Measurements from ENCODE around the gene KDM2B.
A peak's percentile ranks its signal among the peaks of the same experiment; 100 is the strongest.

The KDM2B gene

GRCh38 chr12:121562488-121562887 lies 18.3 kb downstream of the KDM2B start:
- Histone ChIP-seq H4K91ac (ENCODE audit: low read length) (no peak overlapping the region), H3K4me3 (ENCODE audit: insufficient read depth in 1 of 2, low read depth in 1 of 2, low read length in 2 of 2) (no peak overlapping the region), H3K27ac (ENCODE audit: low read length, poor library complexity, severe bottlenecking) (no peak overlapping the region), H3K4me1 (ENCODE audit: control insufficient read depth, insufficient read depth, low read depth, low read length) (no peaks in the 10 kb centered on the region), H3K14ac (ENCODE audit: low read length in 2 of 2) (no peak overlapping the region), H2AFZ (ENCODE audit: low read depth, low read length) (no peak overlapping the region), H2BK5ac (ENCODE audit: low read depth, low read length, poor library complexity, severe bottlenecking) (no peak overlapping the region), H3K9me3 (ENCODE audit: control insufficient read depth, low read length) (no peaks in the 10 kb centered on the region), H3K79me1 (replicated peaks; ENCODE audit: low read length, poor library complexity, severe bottlenecking) (no peaks in the 10 kb centered on the region), H3K27me3 (ENCODE audit: control insufficient read depth in 1 of 2, insufficient read depth in 1 of 2, low read length in 2 of 2) (no peaks in the 10 kb centered on the region), H3K9ac (ENCODE audit: low read length) (no peak overlapping the region), H2AK5ac (ENCODE audit: low read length, severe bottlenecking) (no peak overlapping the region), H3K18ac (ENCODE audit: low read depth in 1 of 2, low read length in 2 of 2) (no peak overlapping the region), H3K23ac (ENCODE audit: low read length in 2 of 2) (no peak overlapping the region), H3K4ac (ENCODE audit: low read depth in 1 of 2, low read length in 2 of 2) (no peak overlapping the region), H4K8ac (ENCODE audit: low read length) (no peak overlapping the region), H3K4me2 (ENCODE audit: low read length, poor library complexity, severe bottlenecking) (no peak overlapping the region), H2BK120ac (ENCODE audit: low read depth, low read length) (no peak overlapping the region), H2BK12ac (ENCODE audit: low read length in 2 of 2) (no peak overlapping the region), H3K36me3 (ENCODE audit: control insufficient read depth in 1 of 2, insufficient read depth in 2 of 2, low read depth in 1 of 2, low read length in 2 of 2) (peaks cover 5 to 7% of the 10 kb centered on the region in 2 experiments), H2BK15ac (ENCODE audit: low read depth, poor library complexity, severe bottlenecking) (no peak overlapping the region)
- no peak for DNase-seq
- 93% methylated on average over 1 of the region's 1 CpG for WGBS

DNA sequence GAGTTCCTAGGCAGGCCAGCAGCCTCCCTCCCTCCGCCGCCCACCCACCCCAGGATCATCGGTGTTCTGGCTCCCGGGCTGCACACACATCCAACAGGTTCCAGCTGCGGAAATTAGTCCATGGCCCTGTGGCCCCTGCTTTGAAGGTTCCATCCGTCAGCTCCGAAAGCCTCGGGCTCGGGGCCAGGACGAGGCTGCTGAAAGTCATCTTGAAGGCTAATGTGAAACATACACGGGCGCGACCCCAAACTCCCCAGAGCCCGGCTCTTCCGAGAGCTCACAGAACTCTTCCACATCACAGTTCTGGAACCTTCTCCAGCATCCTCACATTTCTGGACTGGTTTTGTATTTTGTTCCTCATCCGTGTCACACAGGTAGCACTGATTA lies 19.8 kb downstream of the KDM2B start:
- Histone ChIP-seq H3K27ac (ENCODE audit: low read length, poor library complexity, severe bottlenecking) (no peak overlapping the region), H4K8ac (ENCODE audit: low read length) (no peak overlapping the region), H3K9me3 (ENCODE audit: control insufficient read depth, low read length) (no peaks in the 10 kb centered on the region), H3K36me3 (ENCODE audit: control insufficient read depth in 1 of 2, insufficient read depth in 2 of 2, low read depth in 1 of 2, low read length in 2 of 2) (peaks cover 5 to 7% of the 10 kb centered on the region in 2 experiments), H3K9ac (ENCODE audit: low read length) (no peak overlapping the region), H2BK15ac (ENCODE audit: low read depth, poor library complexity, severe bottlenecking) (no peak overlapping the region), H3K4me3 (ENCODE audit: insufficient read depth in 1 of 2, low read depth in 1 of 2, low read length in 2 of 2) (no peak overlapping the region), H2BK120ac (ENCODE audit: low read depth, low read length) (no peak overlapping the region), H2AK5ac (ENCODE audit: low read length, severe bottlenecking) (no peak overlapping the region), H2BK5ac (ENCODE audit: low read depth, low read length, poor library complexity, severe bottlenecking) (no peak overlapping the region), H3K18ac (ENCODE audit: low read depth in 1 of 2, low read length in 2 of 2) (no peak overlapping the region), H3K23ac (ENCODE audit: low read length in 2 of 2) (no peak overlapping the region), H2AFZ (ENCODE audit: low read depth, low read length) (no peak overlapping the region), H3K14ac (ENCODE audit: low read length in 2 of 2) (no peak overlapping the region), H3K27me3 (ENCODE audit: control insufficient read depth in 1 of 2, insufficient read depth in 1 of 2, low read length in 2 of 2) (no peaks in the 10 kb centered on the region), H4K91ac (ENCODE audit: low read length) (no peak overlapping the region), H3K4me1 (ENCODE audit: control insufficient read depth, insufficient read depth, low read depth, low read length) (no peaks in the 10 kb centered on the region), H3K79me1 (replicated peaks; ENCODE audit: low read length, poor library complexity, severe bottlenecking) (no peaks in the 10 kb centered on the region), H2BK12ac (ENCODE audit: low read length in 2 of 2) (no peak overlapping the region), H3K4ac (ENCODE audit: low read depth in 1 of 2, low read length in 2 of 2) (no peak overlapping the region), H3K4me2 (ENCODE audit: low read length, poor library complexity, severe bottlenecking) (no peak overlapping the region)
- 90% methylated on average over 16 of the region's 16 CpGs for WGBS
- no peak for DNase-seq

DNA sequence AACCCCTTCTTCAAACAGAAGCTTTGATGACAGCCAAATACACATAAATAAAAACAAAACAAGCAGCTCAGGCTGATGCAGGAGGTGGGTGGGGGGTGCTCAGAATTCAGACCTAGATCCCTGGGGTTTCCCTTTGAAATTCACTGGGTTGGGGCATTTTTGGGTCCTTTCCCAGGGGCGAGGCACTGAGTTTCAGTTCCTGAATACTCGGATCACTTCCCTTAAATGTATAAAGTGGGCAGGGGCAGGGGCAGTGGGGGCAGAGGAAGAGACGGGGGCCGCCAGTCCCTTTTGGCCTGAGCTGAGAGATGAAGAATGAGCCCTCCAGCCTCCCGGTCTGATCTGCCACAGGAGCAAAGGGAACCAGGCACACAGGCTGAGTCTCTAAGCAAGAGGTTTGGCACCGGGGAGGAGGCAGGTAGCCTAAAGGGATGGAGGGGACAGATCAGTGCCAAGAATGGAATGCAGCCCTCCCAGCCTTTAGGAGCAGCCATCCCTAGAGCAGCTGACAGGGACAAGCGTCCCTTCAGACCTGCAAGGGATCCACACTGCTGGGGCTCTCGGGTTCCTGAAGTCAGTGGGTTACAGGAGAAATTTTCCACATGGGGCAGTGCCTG lies 20.3 kb downstream of the KDM2B start:
- Histone ChIP-seq H3K27ac (ENCODE audit: low read length, poor library complexity, severe bottlenecking) (no peak overlapping the region), H2BK12ac (ENCODE audit: low read length in 2 of 2) (no peak overlapping the region), H3K4me1 (ENCODE audit: control insufficient read depth, insufficient read depth, low read depth, low read length) (no peaks in the 10 kb centered on the region), H2AFZ (ENCODE audit: low read depth, low read length) (no peak overlapping the region), H3K4me3 (ENCODE audit: insufficient read depth in 1 of 2, low read depth in 1 of 2, low read length in 2 of 2) (no peak overlapping the region), H2BK5ac (ENCODE audit: low read depth, low read length, poor library complexity, severe bottlenecking) (no peak overlapping the region), H3K4ac (ENCODE audit: low read depth in 1 of 2, low read length in 2 of 2) (no peak overlapping the region), H3K9ac (ENCODE audit: low read length) (no peak overlapping the region), H3K18ac (ENCODE audit: low read depth in 1 of 2, low read length in 2 of 2) (no peak overlapping the region), H2BK120ac (ENCODE audit: low read depth, low read length) (no peak overlapping the region), H4K8ac (ENCODE audit: low read length) (no peak overlapping the region), H3K23ac (ENCODE audit: low read length in 2 of 2) (no peak overlapping the region), H3K79me1 (replicated peaks; ENCODE audit: low read length, poor library complexity, severe bottlenecking) (no peaks in the 10 kb centered on the region), H4K91ac (ENCODE audit: low read length) (no peak overlapping the region), H3K27me3 (ENCODE audit: control insufficient read depth in 1 of 2, insufficient read depth in 1 of 2, low read length in 2 of 2) (no peaks in the 10 kb centered on the region), H3K9me3 (ENCODE audit: control insufficient read depth, low read length) (no peaks in the 10 kb centered on the region), H2BK15ac (ENCODE audit: low read depth, poor library complexity, severe bottlenecking) (no peak overlapping the region), H3K4me2 (ENCODE audit: low read length, poor library complexity, severe bottlenecking) (no peak overlapping the region), H3K14ac (ENCODE audit: low read length in 2 of 2) (no peak overlapping the region), H3K36me3 (ENCODE audit: control insufficient read depth in 1 of 2, insufficient read depth in 2 of 2, low read depth in 1 of 2, low read length in 2 of 2) (peaks cover 5 to 7% of the 10 kb centered on the region in 2 experiments), H2AK5ac (ENCODE audit: low read length, severe bottlenecking) (no peak overlapping the region)
- no peak for DNase-seq
- WGBS, result 95% methylated on average over 8 of the region's 8 CpGs

GRCh38 chr12:121558956-121559355 lies 21.9 kb downstream of the KDM2B start:
- Histone ChIP-seq H3K4me1 (ENCODE audit: control insufficient read depth, insufficient read depth, low read depth, low read length) (no peaks in the 10 kb centered on the region), H3K4me2 (ENCODE audit: low read length, poor library complexity, severe bottlenecking) (no peak overlapping the region), H3K27ac (ENCODE audit: low read length, poor library complexity, severe bottlenecking) (no peak overlapping the region), H4K8ac (ENCODE audit: low read length) (no peak overlapping the region), H3K14ac (ENCODE audit: low read length in 2 of 2) (peak overlapping the region in 1 of 2 experiments; percentile 4), H3K23ac (ENCODE audit: low read length in 2 of 2) (no peak overlapping the region), H2AK5ac (ENCODE audit: low read length, severe bottlenecking) (no peak overlapping the region), H3K4ac (ENCODE audit: low read depth in 1 of 2, low read length in 2 of 2) (no peak overlapping the region), H3K27me3 (ENCODE audit: control insufficient read depth in 1 of 2, insufficient read depth in 1 of 2, low read length in 2 of 2) (no peaks in the 10 kb centered on the region), H2BK120ac (ENCODE audit: low read depth, low read length) (no peak overlapping the region), H3K18ac (ENCODE audit: low read depth in 1 of 2, low read length in 2 of 2) (no peak overlapping the region), H3K9me3 (ENCODE audit: control insufficient read depth, low read length) (no peaks in the 10 kb centered on the region), H3K36me3 (ENCODE audit: control insufficient read depth in 1 of 2, insufficient read depth in 2 of 2, low read depth in 1 of 2, low read length in 2 of 2) (peaks cover 5 to 7% of the 10 kb centered on the region in 2 experiments), H2BK5ac (ENCODE audit: low read depth, low read length, poor library complexity, severe bottlenecking) (no peak overlapping the region), H2BK12ac (ENCODE audit: low read length in 2 of 2) (no peak overlapping the region), H2BK15ac (ENCODE audit: low read depth, poor library complexity, severe bottlenecking) (no peak overlapping the region), H3K4me3 (ENCODE audit: insufficient read depth in 1 of 2, low read depth in 1 of 2, low read length in 2 of 2) (no peak overlapping the region), H2AFZ (ENCODE audit: low read depth, low read length) (no peak overlapping the region), H4K91ac (ENCODE audit: low read length) (no peak overlapping the region), H3K79me1 (replicated peaks; ENCODE audit: low read length, poor library complexity, severe bottlenecking) (no peaks in the 10 kb centered on the region), H3K9ac (ENCODE audit: low read length) (no peak overlapping the region)
- 92% methylated on average over 7 of the region's 7 CpGs for WGBS
- DNase-seq, result no peak
